HG03439 (cell line): Measurements from ENCODE around the gene RNF214.
"Not testable (repeated sequence)": the region's sequence is repeated elsewhere in the genome, so short reads cannot be mapped to it uniquely, and the experiment has no call there.

Experiments used
- ATAC-seq: cut with Tn5 transposase; IDR thresholded peaks from one replicate; pipeline ENCODE4 v1.9.1; 2021; ENCODE audit warnings: mild to moderate bottlenecking, moderate library complexity; ENCODE audit not compliant: unreplicated experiment

The RNF214 gene

GRCh38 chr11:117229931-117230285 lies 2.6 kb upstream of the RNF214 start:
- ATAC-seq: no peak

GRCh38 chr11:117230286-117230961 lies 2.0 kb upstream of the RNF214 start:
- no peak for ATAC-seq

GRCh38 chr11:117230999-117231841 lies 1.3 kb upstream of the RNF214 start:
- ATAC-seq: no peak

DNA sequence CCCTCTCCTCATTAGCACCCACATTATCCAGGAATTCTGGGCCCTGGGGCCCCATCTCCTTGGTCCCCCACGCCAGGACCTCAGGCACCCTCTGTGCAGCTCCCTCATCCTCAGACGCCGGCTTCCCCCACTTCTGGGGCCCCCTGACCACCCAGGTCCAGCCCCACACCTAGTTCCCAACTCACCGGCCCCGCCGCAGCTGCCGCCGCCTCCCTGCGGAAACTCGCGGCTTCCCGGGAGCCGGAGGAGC lies 704 bp upstream of the RNF214 start, which contains the start of gene PCSK7:
Gene PCSK7 (minus strand): TSS at position 232 of the 250 bp plus-strand sequence. CDS start 2,229 bp downstream, outside the sequence.
- no peak for ATAC-seq

DNA sequence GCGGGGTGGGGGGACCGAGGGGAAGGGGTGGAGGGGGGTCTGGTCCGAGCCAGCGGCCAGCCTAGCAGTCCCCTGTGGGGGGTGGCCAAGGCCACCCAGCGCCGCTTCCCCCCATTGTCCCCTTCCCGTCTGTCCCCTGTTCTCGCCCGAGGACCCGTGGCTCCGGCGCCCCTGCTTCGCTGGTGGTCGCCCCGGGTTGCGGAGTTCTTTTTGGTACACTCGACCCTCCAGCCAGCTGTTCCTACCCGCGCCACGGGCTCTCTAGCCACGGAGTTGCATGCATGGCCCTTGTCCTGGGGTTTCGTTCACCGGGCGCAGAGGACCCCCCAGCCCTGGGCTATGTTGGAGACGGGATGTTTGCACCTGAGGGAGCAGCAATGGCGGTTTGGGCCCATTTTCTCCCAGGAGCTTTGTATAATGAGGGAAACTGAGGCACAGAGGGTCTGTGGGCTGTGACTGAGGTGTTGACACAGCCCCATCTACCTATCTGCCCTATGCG lies 489 bp downstream of the RNF214 start:
- ATAC-seq: no peak

- no peak for ATAC-seq
These were observed 5.8 kb downstream of the RNF214 start for GRCh38 chr11:117238221-117238620.

DNA sequence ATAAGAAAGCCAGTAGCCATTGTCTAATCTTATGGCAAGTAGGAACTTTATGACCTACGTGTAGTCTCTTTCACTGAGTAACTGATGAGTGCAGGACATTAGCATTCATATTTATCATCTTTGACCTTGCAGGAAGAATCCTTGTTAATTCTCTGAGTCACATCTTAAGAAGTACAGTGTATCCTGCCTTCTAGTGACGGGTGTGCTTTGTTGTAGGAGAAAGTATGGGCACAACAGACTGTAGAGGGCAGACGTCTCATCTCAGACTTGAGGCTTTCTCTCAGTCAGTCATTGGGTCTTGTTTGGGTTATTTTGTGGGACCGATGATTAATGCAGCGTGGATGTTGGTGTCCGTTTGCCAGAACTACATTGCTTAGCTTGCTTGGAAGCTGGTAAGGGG lies 6.8 kb downstream of the RNF214 start:
- no peak for ATAC-seq

DNA sequence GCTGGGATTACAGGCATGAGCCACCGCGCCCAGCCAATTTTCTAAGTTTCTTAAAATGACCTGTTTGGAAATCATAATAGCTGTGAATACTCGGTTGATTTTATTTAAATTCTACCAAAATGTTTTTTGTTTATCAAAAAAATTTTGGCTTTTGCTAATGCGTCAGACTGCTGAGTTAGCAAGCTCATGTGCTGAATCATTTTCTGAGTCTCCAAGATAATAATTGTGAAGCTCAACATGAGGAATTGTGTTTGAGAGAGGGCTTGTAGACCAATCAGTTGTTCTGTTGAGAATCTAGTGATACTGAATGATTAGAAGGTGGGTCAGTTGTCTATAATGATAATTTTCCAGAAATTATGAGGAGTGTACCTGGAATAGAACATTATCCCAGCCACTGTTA lies 15.9 kb downstream of the RNF214 start:
- no peak for ATAC-seq

DNA sequence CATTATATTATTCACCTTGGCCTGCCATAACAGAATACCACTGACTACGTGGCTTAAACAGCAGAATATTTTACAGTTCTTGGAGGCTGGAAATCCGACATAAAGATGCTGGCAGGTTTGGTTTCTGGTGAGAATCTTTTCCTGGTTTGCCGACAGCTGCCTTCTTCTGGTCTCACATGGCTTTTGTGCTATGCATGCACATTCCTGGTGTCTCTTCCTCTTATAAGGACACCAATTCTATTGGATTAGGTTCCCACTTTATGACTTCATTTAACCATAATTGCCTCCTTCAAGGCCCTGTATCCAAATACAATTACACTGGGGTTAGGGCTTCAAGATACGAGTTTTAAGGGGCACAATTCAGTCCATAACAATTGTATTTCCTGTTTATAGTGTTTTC lies 17.1 kb downstream of the RNF214 start:
- no peak for ATAC-seq

GRCh38 chr11:117251506-117251905 lies 19.0 kb downstream of the RNF214 start:
- ATAC-seq: no peak

DNA sequence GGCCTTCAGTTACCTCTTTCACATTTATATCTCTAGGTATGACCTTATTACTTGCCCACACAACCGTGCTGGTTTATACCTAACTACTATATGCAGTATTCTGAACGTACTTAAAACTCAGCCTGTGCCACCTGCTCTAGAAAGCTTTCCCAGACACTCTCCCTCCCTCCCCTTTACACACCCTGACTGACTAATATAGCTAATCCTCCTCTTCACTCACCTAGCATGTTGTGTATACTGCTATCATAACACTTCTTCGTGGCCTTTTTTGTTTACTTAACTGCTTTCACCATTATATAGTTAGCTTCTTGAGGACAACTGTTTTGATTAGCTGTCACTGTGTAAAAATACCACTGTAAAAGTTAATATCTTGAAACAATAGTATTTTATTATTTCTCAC lies 23.5 kb downstream of the RNF214 start:
- no peak for ATAC-seq

- no peak for ATAC-seq
These were observed 24.1 kb downstream of the RNF214 start for GRCh38 chr11:117256573-117256972.

- ATAC-seq: no peak
These were observed 26.1 kb downstream of the RNF214 start for GRCh38 chr11:117258576-117258975.

DNA sequence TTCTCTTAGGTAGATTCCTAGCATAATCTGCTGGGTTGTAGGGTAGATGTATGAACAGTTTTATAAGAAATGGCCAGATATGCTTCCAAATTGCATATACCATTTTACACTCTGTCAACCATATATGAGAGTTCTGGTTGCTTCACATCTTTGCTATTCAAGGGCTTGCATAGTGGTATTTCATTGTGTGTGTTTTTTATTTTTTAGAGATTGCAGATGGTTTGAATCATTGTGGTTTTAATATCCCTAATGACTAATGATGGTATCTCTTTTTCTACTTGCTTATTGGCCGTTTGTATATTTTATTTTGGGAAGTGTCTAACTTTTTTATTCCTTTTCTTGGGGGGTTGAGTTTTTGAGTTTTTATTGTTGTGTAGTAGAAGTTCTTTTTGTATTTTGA lies 26.9 kb downstream of the RNF214 start:
- ATAC-seq: no peak

GRCh38 chr11:117264624-117265323 lies 32.3 kb downstream of the RNF214 start:
- not testable (repeated sequence) for ATAC-seq

DNA sequence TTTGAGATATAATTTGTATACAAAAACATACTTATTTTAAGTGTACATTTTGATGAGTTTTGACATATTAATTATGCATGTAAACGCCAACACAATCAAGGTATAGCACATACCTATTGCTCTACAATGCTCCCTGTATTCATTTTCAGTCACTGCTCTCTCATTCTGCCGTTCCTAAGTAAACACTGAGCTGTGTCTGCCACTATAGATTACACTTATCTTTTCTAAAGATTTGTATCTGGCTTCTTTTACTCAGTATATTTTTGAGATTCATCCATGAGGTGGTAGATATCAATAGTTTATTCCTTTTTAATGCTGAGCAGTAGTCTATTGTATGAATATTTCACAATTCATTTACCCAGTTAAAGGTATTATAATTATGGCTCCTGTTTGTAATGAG lies 33.3 kb downstream of the RNF214 start:
- ATAC-seq: no peak

DNA sequence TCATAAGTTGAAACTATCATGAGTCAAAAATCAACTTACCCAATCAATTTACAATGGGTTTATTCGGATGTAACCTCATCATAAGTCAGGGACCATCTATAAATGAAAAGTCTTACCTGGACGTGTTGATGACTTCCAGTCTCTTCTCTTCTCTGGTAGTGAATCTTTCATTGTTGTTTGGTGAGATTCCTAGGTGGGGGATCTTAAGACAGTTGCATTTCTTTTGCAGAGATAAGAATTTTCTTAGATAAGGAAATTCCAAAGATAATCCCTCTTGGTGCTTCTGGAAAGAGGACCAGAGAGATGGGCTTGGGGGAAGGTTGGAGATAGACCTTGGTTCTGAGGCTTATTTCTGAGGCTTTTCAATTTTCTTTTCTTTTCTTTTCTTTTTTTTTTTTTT lies 37.4 kb downstream of the RNF214 start:
- ATAC-seq: no peak

DNA sequence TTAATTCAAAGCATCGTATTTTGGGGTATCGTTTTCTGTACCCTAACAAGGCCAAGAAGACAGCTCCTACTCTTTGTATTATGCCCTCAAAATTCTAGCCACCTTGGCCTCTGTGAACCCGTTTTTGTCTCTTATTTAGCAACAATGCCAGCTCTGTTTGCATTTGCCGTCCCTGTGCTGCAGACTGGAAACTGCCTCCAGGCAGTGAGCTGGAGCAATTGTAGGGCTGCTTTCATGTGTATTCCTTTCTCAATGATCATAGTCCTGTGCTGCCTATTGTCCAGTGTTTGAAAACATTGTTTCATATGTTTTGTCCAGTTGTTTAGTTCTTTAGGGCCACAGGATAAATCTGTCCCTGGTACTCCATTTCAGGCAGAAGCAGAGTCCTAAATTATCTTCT lies 38.7 kb downstream of the RNF214 start:
- ATAC-seq: no peak

- not testable (repeated sequence) for ATAC-seq
These were observed 39.7 kb downstream of the RNF214 start for GRCh38 chr11:117272175-117272574.

DNA sequence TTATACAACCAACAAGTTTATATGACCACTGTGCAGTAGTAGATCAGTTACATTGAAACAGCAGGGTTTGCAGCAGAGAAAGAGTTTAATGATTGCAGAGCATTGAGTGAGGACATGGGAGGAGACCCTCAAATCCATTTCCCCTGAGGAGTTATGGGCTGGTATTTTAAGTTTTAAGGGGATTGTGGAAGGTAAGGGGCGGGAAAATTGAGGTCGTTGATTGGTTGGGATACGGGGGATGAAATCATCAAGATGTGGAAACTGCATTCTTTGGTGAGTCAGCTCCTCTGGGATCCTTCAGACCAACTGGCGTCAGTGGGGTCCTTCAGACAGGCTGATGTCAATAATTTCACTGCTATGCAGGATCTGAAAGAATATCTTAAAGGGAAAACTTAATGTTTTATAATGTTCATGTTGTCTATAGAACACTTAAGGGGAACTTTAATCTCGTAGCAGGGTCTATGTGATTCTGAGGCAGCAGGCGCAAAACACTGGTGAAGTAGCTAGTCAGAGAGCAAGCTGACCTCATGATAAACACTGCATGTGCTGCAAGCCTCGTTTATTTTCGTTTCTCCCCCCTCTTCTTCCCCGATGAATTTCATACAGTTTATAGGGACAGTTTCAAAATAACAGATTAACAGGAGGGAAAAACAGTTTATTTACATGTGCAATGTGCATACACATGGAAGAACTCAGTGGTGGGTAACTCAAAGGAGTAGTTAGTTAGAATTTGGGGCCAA lies 41.2 kb downstream of the RNF214 start:
- no peak for ATAC-seq

DNA sequence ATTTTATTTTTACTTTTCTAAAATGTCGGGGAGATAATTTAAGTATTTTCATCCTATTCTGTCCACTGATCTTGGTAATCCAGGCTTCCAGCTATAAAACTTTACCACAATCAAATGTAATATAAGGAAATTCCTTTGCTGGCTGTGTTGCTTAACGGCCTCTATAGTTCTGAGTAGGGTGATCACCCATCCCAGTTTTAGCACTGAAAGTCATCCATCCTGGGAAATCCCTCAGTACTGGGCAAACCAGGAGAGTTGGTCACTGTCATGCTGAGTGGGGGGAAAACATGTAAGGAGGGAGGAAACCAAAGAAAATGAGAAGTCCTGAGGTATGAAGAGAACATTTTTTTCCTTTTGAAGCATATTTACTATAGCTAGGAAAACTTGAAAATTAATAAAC lies 45.9 kb downstream of the RNF214 start:
- no peak for ATAC-seq
